NT2/D1 (cell line): ENCODE data around the gene KCTD17.

Experiments used
- DNase-seq: peaks from one replicate; pipeline ENCODE4 v3.0.0-alpha.2; 2011; ENCODE audit warnings: low read depth, low spot score
- H3K27me3 ChIP-seq: 2 replicates; pipeline ENCODE4 v1.6.0; 2011; ENCODE audit warnings: mild to moderate bottlenecking; ENCODE audit not compliant: insufficient read length, insufficient read depth
- H3K36me3 ChIP-seq: 2 replicates; pipeline ENCODE4 v1.6.1; 2011; ENCODE audit warnings: mild to moderate bottlenecking, low read length, mixed read lengths; ENCODE audit not compliant: insufficient read depth, insufficient read length
- H3K4me1 ChIP-seq: 2 replicates; pipeline ENCODE4 v1.5.1; 2011; ENCODE audit not compliant: insufficient read depth, insufficient read length
- H3K4me3 ChIP-seq: 2 replicates; pipeline ENCODE4 v1.5.1; 2011; ENCODE audit warnings: low read depth; ENCODE audit not compliant: insufficient read length
- H3K9ac ChIP-seq: 2 replicates; pipeline ENCODE4 v1.6.0; 2011; ENCODE audit warnings: low read depth; ENCODE audit not compliant: insufficient read length
- H3K9me3 ChIP-seq: 2 replicates; pipeline ENCODE4 v1.5.1; 2011; ENCODE audit warnings: mild to moderate bottlenecking, low read length; ENCODE audit not compliant: insufficient read depth
- SUZ12 ChIP-seq: IDR thresholded peaks from 2 replicates; pipeline ENCODE4 v1.6.1; 2011; ENCODE audit not compliant: insufficient read length, insufficient read depth; ENCODE audit errors: extremely low read depth
- YY1 ChIP-seq: IDR thresholded peaks from 2 replicates; pipeline ENCODE4 v1.6.1; 2011; ENCODE audit not compliant: insufficient read length, insufficient read depth
- ZNF274 ChIP-seq: IDR thresholded peaks from 2 replicates; pipeline ENCODE4 v1.6.1; 2011; ENCODE audit warnings: mild to moderate bottlenecking, low read depth, low read length

Gene KCTD17

DNA sequence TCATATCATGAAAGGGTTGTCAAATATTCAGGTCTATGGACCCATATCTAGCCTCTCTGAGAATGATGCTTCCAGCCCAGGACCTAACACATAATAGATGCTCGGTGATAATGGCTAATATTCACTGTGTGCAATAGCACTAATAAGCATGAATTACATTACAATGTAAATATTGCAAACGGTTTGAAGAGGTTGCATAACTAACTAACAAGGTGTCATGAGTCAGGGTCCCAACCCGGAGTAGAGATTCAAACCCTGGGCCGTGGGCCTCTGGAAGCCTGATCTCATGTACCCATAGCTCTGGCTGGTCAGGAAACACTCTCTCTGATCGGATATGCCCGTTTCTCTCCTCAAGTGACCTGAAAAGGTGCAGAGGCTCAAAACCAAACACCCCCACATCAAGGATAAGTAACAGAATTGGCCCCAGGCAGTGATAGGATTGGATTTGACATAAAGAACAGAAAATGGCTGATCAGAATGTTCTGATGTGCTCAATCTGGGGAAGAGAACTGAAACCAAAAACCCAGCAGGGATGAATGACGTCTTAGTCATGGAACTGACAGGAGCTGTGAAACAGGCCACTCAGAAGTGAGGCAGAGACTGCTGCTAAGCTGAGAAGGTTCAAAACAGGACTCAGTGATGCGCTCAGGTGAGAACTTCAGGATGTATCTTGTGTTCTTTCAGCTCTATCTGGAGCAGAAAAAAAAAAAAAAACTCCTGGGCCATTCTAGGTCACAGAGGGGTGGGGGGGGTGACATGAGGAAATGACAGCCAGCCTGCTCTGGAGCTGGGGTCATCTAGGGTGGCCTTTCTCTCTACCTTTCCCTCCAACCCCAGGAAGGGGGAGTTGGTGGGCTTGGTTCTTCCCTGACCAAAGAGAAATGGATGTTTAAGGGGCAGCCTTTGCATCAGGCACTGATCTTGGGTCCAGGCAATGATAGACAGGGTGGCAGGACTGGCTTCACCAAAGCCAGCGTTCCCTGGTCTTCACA, 6.6 kb upstream of the KCTD17 start:
- no peak for DNase-seq
- no peaks in the 10 kb centered on the region for H3K27me3 ChIP-seq
- no peak overlapping the region for H3K9ac ChIP-seq
- H3K36me3 ChIP-seq, result no peaks in the 10 kb centered on the region
- no peak for TF ChIP-seq SUZ12
- no peak for TF ChIP-seq ZNF274
- H3K4me1 ChIP-seq, result no peaks in the 10 kb centered on the region
- H3K4me3 ChIP-seq, result no peak overlapping the region
- H3K9me3 ChIP-seq, result no peaks in the 10 kb centered on the region

GRCh38 chr22:37045958-37046357, 5.6 kb upstream of the KCTD17 start:
- Histone ChIP-seq H3K9me3 (no peaks in the 10 kb centered on the region), H3K27me3 (no peaks in the 10 kb centered on the region), H3K9ac (no peak overlapping the region), H3K4me1 (no peaks in the 10 kb centered on the region), H3K4me3 (no peak overlapping the region), H3K36me3 (no peaks in the 10 kb centered on the region)
- DNase-seq, result no peak
- TF ChIP-seq SUZ12 (no peak), ZNF274 (no peak), YY1 (no peak)

DNA sequence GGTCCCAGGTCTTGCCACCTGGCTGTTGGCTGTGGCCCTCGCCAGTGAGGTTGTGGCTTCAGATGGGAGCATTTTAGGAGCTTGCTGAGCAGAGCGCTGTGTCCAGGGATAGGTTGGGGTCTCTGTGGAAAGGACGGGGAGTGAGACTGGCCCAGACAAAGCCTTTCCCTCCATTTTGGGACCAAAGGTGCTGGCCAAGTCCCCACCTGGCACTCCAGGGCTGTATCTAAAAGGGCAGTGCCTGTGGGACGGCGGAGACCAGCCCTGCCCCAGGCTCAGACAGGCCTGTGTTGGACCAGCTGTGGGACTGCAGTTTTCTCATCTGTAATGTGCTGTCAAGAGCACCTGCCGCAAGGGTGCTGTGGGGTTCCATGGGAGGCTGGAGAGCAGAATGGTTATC, 5.0 kb upstream of the KCTD17 start:
- DNase-seq, result no peak
- H3K9me3 ChIP-seq, result no peaks in the 10 kb centered on the region
- no peak for TF ChIP-seq ZNF274
- no peak for TF ChIP-seq SUZ12
- no peak for TF ChIP-seq YY1
- H3K9ac ChIP-seq, result no peak overlapping the region
- no peak overlapping the region for H3K4me3 ChIP-seq
- H3K27me3 ChIP-seq, result no peaks in the 10 kb centered on the region
- no peaks in the 10 kb centered on the region for H3K36me3 ChIP-seq
- no peaks in the 10 kb centered on the region for H3K4me1 ChIP-seq

GRCh38 chr22:37047006-37047405, 4.5 kb upstream of the KCTD17 start:
- no peaks in the 10 kb centered on the region for H3K27me3 ChIP-seq
- H3K4me1 ChIP-seq, result no peaks in the 10 kb centered on the region
- DNase-seq, result no peak
- no peak overlapping the region for H3K4me3 ChIP-seq
- H3K9me3 ChIP-seq, result no peaks in the 10 kb centered on the region
- TF ChIP-seq YY1 (no peak), SUZ12 (no peak), ZNF274 (no peak)
- H3K9ac ChIP-seq, result no peak overlapping the region
- no peaks in the 10 kb centered on the region for H3K36me3 ChIP-seq

- DNase-seq, result no peak
- Histone ChIP-seq H3K4me1 (no peaks in the 10 kb centered on the region), H3K4me3 (no peak overlapping the region), H3K27me3 (no peaks in the 10 kb centered on the region), H3K9ac (no peak overlapping the region), H3K36me3 (peaks cover 5% of the 10 kb centered on the region), H3K9me3 (no peaks in the 10 kb centered on the region)
- no peak for TF ChIP-seq YY1
- no peak for TF ChIP-seq ZNF274
- no peak for TF ChIP-seq SUZ12
These were observed 3.4 kb upstream of the KCTD17 start for GRCh38 chr22:37048133-37048532.

- H3K4me1 ChIP-seq, result no peaks in the 10 kb centered on the region
- no peaks in the 10 kb centered on the region for H3K9me3 ChIP-seq
- DNase-seq, result no peak
- H3K9ac ChIP-seq, result no peak overlapping the region
- H3K4me3 ChIP-seq, result no peak overlapping the region
- TF ChIP-seq ZNF274 (no peak), YY1 (no peak), SUZ12 (no peak)
- peaks cover 14% of the 10 kb centered on the region for H3K36me3 ChIP-seq
- no peaks in the 10 kb centered on the region for H3K27me3 ChIP-seq
These were observed 2.3 kb upstream of the KCTD17 start for GRCh38 chr22:37049224-37049623.

DNA sequence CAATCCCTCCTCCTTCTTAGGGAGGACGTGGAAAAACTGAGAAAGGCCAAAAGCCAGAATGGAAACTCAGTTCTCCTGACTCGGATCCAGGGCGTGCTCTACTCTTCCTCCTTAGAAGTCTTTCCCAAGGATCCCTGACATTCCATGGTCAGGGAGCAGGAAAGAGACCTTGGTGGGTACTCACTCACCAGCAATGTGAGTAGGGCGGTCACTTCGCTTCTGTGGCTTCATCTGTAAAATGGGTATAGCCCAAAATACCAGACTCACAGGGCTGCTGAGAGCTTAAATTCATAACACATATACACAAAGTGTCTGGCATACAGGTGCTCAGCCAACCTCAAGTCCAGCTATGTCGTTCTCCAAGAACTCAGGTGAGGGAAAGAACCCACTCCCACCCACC, 629 bp upstream of the KCTD17 start:
- DNase-seq, result no peak
- Histone ChIP-seq H3K9ac (peak overlapping the region; percentile 1), H3K4me1 (no peaks in the 10 kb centered on the region), H3K9me3 (no peaks in the 10 kb centered on the region), H3K4me3 (no peak overlapping the region), H3K27me3 (no peaks in the 10 kb centered on the region), H3K36me3 (peaks cover 14% of the 10 kb centered on the region)
- TF ChIP-seq YY1 (no peak), ZNF274 (no peak), SUZ12 (no peak)
